ENCODE data around the gene KLF1.
"Not testable (repeated sequence)": the region's sequence is repeated elsewhere in the genome, so short reads cannot be mapped to it uniquely, and the experiment has no call there.

Gene KLF1

GRCh38 chr19:12867120-12868099 is 19.6 kb downstream of the KLF1 start:
- peak; percentile 45 for DNase-seq (ENCODE audit: low read depth, low spot score)

GRCh38 chr19:12866416-12867119 is 20.4 kb downstream of the KLF1 start:
- no peak for DNase-seq (ENCODE audit: low read depth, low spot score)

- no peak for DNase-seq (ENCODE audit: low read depth, low spot score)
Observed at GRCh38 chr19:12865746-12866415, 21.1 kb downstream of the KLF1 start.

GRCh38 chr19:12864721-12865715 is 22.0 kb downstream of the KLF1 start:
- no peak for DNase-seq (ENCODE audit: low read depth, low spot score)

- DNase-seq (ENCODE audit: low read depth, low spot score): no peak
Observed at GRCh38 chr19:12864143-12864542, 22.9 kb downstream of the KLF1 start.

- no peak for DNase-seq (ENCODE audit: low read depth, low spot score)
Observed at GRCh38 chr19:12859546-12859945, 27.5 kb downstream of the KLF1 start.

GRCh38 chr19:12858041-12858928 is 28.7 kb downstream of the KLF1 start:
- no peak for DNase-seq (ENCODE audit: low read depth, low spot score)

- no peak for DNase-seq (ENCODE audit: low read depth, low spot score)
Observed at GRCh38 chr19:12856653-12857052, 30.3 kb downstream of the KLF1 start.

- DNase-seq (ENCODE audit: low read depth, low spot score): peak; percentile 69
Observed at GRCh38 chr19:12847159-12848139, 39.6 kb downstream of the KLF1 start.

GRCh38 chr19:12846613-12847012 is 40.4 kb downstream of the KLF1 start:
- DNase-seq (ENCODE audit: low read depth, low spot score): not testable (repeated sequence)

GRCh38 chr19:12843999-12844732 is 42.8 kb downstream of the KLF1 start:
- no peak for DNase-seq (ENCODE audit: low read depth, low spot score)

GRCh38 chr19:12843328-12843727 is 43.7 kb downstream of the KLF1 start:
- DNase-seq (ENCODE audit: low read depth, low spot score): no peak

GRCh38 chr19:12842511-12842910 is 44.5 kb downstream of the KLF1 start:
- DNase-seq (ENCODE audit: low read depth, low spot score): no peak

GRCh38 chr19:12841094-12841493 is 45.9 kb downstream of the KLF1 start:
- no peak for DNase-seq (ENCODE audit: low read depth, low spot score)

- no peak for DNase-seq (ENCODE audit: low read depth, low spot score)
Observed at GRCh38 chr19:12840091-12841079, 46.6 kb downstream of the KLF1 start.

- no peak for DNase-seq (ENCODE audit: low read depth, low spot score)
Observed at GRCh38 chr19:12838886-12839756, 47.9 kb downstream of the KLF1 start.
